AG04450 (cell line): Measurements from ENCODE around the gene HMGCS1. TPM values are rescaled to one million over a fixed set of nuclear protein-coding genes. Genes with fewer than 3 reads are reported as not detected.

Source experiments
- CTCF ChIA-PET: fragments of 300-600, 350-600 bp; formaldehyde crosslinking; extraction: SDS; loops from one replicate; lab custom pipeline; 2022; ENCODE audit warnings: antibody characterized with exemption, inconsistent platforms; lab: Charles Lee
- POLR2A ChIA-PET: fragments of 350-600 bp; formaldehyde crosslinking; extraction: SDS; loops from one replicate; lab custom pipeline; 2021; ENCODE audit warnings: antibody characterized with exemption, inconsistent platforms; lab: Yijun Ruan, JAX
- DNase-seq: peaks from one replicate; pipeline ENCODE4 v3.0.0-alpha.2; 2011; ENCODE audit warnings: low read depth, low spot score
- H3K27ac ChIP-seq: one replicate; pipeline ENCODE4 v1.5.1; 2012; ENCODE audit warnings: low read depth, low read length, control low read depth
- H3K27me3 ChIP-seq: one replicate; pipeline ENCODE4 v1.6.0; 2012; ENCODE audit warnings: low read length; ENCODE audit not compliant: control insufficient read depth, insufficient read depth
- H3K4me3 ChIP-seq: 2 replicates; pipeline ENCODE4 v1.5.1; 2011; ENCODE audit warnings: mild to moderate bottlenecking, low read depth, low read length, control low read depth
- H3K9me3 ChIP-seq: 2 replicates; pipeline ENCODE4 v1.5.1; 2012; ENCODE audit warnings: low read length; ENCODE audit not compliant: control insufficient read depth, insufficient read depth
- CTCF ChIP-seq: IDR thresholded peaks from 2 replicates; pipeline ENCODE4 v1.5.1; 2011; ENCODE audit warnings: low read depth, low read length, control low read depth, inconsistent platforms
- polyA plus RNA-seq: library from polyadenylated mRNA; depleted of rRNA; stranded (reverse); fragments of >200 nt; gene quantifications from 2 replicates; pipeline ENCODE4 v1.2.3, GENCODE V29; 2011

HMGCS1 gene
- polyA plus RNA-seq, 1 experiment = 31.1 TPM

- no peak for TF ChIP-seq CTCF
- ChIA-PET CTCF (no interaction called here), POLR2A (no interaction called here)
- Histone ChIP-seq H3K27ac (no peak overlapping the region), H3K9me3 (no peaks in the 10 kb centered on the region), H3K4me3 (no peak overlapping the region), H3K27me3 (peaks cover 3% of the 10 kb centered on the region)
- DNase-seq = no peak
Observed at GRCh38 chr5:43320846-43321245, 7.6 kb upstream of the HMGCS1 start.

GRCh38 chr5:43316421-43316820 is 3.2 kb upstream of the HMGCS1 start:
- peaks cover 3% of the 10 kb centered on the region; the same call in 1 of the 2 replicates for H3K9me3 ChIP-seq
- no peak for TF ChIP-seq CTCF
- no peak overlapping the region for H3K27ac ChIP-seq
- H3K27me3 ChIP-seq = peaks cover 3% of the 10 kb centered on the region
- ChIA-PET CTCF (interaction anchor here (1.1 kb wide), 1 partner anchor 10 kb away, joined by 3 read pairs; no protein-coding TSS in a partner anchor), POLR2A (no interaction called here)
- no peak for DNase-seq
- no peak overlapping the region for H3K4me3 ChIP-seq

- TF ChIP-seq CTCF = no peak
- ChIA-PET POLR2A (no interaction called here), CTCF (no interaction called here)
Observed at GRCh38 chr5:43315682-43316081, 2.5 kb upstream of the HMGCS1 start.

GRCh38 chr5:43315263-43315662 is 2.1 kb upstream of the HMGCS1 start:
- H3K27ac ChIP-seq = no peak overlapping the region
- no peak for DNase-seq

More at GRCh38 chr5:43315682-43316081, 2.5 kb upstream of the HMGCS1 start:
- DNase-seq = no peak
- Histone ChIP-seq H3K27me3 (peaks cover 3% of the 10 kb centered on the region), H3K4me3 (no peak overlapping the region), H3K9me3 (peaks cover 3% of the 10 kb centered on the region; the same call in 1 of the 2 replicates), H3K27ac (no peak overlapping the region)

GRCh38 chr5:43314724-43315123 is 1.5 kb upstream of the HMGCS1 start:
- DNase-seq = no peak
- Histone ChIP-seq H3K27ac (no peak overlapping the region), H3K27me3 (peaks cover 3% of the 10 kb centered on the region), H3K9me3 (peaks cover 3% of the 10 kb centered on the region; the same call in 1 of the 2 replicates), H3K4me3 (no peak overlapping the region)
- no peak for TF ChIP-seq CTCF
- ChIA-PET CTCF (no interaction called here), POLR2A (no interaction called here)

More at GRCh38 chr5:43315263-43315662, 2.1 kb upstream of the HMGCS1 start:
- ChIA-PET CTCF (no interaction called here), POLR2A (no interaction called here)
- H3K4me3 ChIP-seq = no peak overlapping the region
- no peak for TF ChIP-seq CTCF
- H3K9me3 ChIP-seq = peaks cover 3% of the 10 kb centered on the region; the same call in 1 of the 2 replicates
- H3K27me3 ChIP-seq = peaks cover 3% of the 10 kb centered on the region
